Liver (tissue), 3 donors: ENCODE measurements around the gene RAB4A.

Experiments used
- CTCF ChIP-seq: fragments of 150-350 bp; IDR thresholded peaks from 2 replicates; pipeline ENCODE4 v1.5.1; 2017; ENCODE audit warnings: improper control_type of control experiment, low read depth, low read length; ENCODE audit not compliant: missing input control
- SP1 ChIP-seq: IDR thresholded peaks from 2 replicates; pipeline ENCODE4 v1.6.1; 2018; ENCODE audit warnings: antibody characterized with exemption, mild to moderate bottlenecking
- donor health status: healthy.
- donor health status: healthy.

- TF ChIP-seq CTCF (no peak), SP1 (no peak)
Measured at GRCh38 chr1:229328598-229329362, 57.9 kb downstream of the RAB4A start.
